Ureter (tissue), 1 donor: ENCODE measurements around the gene B3GAT3. TPM values are rescaled to one million over a fixed set of nuclear protein-coding genes. Genes with fewer than 3 reads are reported as not detected.
"Not testable (repeated sequence)": the region's sequence is repeated elsewhere in the genome, so short reads cannot be mapped to it uniquely, and the experiment has no call there.

Source experiments
- DNase-seq: peaks from one replicate; pipeline ENCODE4 v3.0.0-alpha.2; 2020; ENCODE audit warnings: low spot score
- total RNA-seq: library from RNA; stranded (reverse); gene quantifications from one replicate; pipeline ENCODE4 v1.2.4, GENCODE V29; 2023
- donor health status: DM: yes; HTN: yes; CAD: no.

Gene B3GAT3
- total RNA-seq: 50.7 TPM

GRCh38 chr11:62621567-62622470 is at the start of gene B3GAT3:
B3GAT3 (minus strand) TSS chr11:62621986; CDS start chr11:62621947, 39 bp downstream.
- peak; percentile 99 for DNase-seq

GRCh38 chr11:62671236-62671607 is 49.4 kb upstream of the B3GAT3 start:
- DNase-seq: no peak

GRCh38 chr11:62669420-62670161 is 47.8 kb upstream of the B3GAT3 start:
- DNase-seq: no peak

GRCh38 chr11:62667460-62667859 is 45.7 kb upstream of the B3GAT3 start:
- DNase-seq: no peak

DNA sequence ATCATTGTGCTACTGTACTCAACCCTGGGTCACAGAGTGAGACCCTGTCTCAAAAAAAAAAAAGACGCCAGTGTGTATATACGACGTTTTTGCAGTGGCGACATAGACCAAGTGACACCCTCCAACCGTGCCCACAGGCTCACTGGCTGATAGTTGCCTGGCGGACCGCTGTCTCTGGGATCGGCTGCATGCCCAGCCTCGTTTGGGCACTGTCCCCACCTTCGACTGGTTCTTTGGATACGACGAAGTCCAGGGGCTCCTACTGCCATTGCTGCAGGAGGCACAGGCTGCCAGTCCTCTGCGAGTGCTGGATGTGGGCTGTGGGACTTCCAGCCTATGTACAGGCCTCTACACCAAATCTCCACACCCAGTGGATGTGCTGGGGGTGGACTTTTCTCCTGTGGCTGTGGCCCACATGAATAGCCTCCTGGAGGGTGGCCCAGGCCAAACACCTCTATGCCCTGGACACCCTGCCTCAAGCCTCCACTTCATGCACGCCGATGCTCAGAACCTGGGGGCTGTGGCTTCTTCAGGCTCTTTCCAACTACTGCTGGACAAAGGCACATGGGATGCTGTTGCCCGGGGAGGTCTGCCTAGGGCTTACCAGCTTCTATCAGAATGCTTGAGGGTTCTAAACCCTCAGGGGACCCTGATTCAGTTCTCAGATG is 44.6 kb upstream of the B3GAT3 start:
- DNase-seq: no peak

GRCh38 chr11:62665599-62666258 is 43.9 kb upstream of the B3GAT3 start:
- peak; percentile 67 for DNase-seq

- peak; percentile 98 for DNase-seq
Measured at GRCh38 chr11:62665075-62665598, 43.4 kb upstream of the B3GAT3 start, which contains the start of the genes C11orf98 and CSKMT. C11orf98 (minus strand) TSS chr11:62665210; CDS start chr11:62665169, 41 bp downstream. CSKMT (plus strand) TSS chr11:62665312; CDS start chr11:62665880, 568 bp downstream.

GRCh38 chr11:62664405-62665074 is 42.8 kb upstream of the B3GAT3 start:
- DNase-seq: no peak

DNA sequence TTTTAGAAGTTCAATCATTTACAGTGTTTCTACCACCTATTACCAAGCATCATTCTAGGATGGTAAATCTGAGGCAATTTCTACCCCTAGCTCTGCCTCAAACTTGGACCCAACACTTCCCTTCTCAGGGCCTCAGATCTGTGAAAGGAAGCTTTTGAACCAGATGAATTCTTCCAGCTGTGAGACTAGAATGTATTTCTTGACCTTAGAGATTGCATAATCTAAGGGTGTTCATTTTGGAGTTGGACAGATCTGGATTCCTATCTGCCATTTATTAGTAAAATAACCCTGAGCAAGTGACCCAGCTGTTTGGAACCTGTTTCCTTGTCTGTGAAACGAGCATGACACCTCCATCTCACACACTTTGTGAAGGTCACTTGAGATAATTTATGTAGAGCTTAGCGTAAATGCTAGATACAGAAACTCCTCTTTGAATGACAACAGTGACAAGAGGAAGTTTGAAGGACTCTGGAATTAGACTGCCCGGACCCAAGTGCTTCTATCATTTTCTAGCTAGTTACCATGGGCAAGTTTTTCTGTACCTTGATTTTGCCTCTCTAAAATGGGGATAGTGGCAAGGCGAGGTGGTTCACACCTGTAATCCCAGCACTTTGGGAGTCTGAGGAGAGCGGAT is 35.1 kb upstream of the B3GAT3 start:
- DNase-seq: no peak

GRCh38 chr11:62654297-62654696 is 32.5 kb upstream of the B3GAT3 start:
- DNase-seq: no peak

- DNase-seq: no peak
Measured at GRCh38 chr11:62652161-62653006, 30.6 kb upstream of the B3GAT3 start.

- DNase-seq: not testable (repeated sequence)
Measured at GRCh38 chr11:62650283-62650682, 28.5 kb upstream of the B3GAT3 start.

GRCh38 chr11:62649486-62649885 is 27.7 kb upstream of the B3GAT3 start:
- DNase-seq: no peak

DNA sequence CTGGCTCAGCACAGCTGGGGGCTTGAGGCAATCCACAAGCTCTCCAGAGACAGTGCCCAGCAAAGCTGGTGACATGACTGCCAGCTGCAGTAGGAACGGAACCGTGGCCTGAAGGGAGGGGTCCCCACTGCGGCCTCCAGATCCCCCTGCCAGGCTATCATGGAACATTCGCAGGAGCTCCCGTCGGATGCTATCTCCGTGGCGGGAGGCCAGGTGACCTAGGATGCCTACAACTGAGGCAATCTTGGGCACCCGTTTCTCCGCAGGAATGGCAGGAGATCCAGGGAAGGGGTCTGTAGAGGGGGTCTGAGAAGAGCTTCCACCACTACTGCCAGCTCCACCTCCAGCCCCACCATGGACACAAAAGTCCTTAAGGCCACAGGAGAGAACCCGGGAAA is 27.2 kb upstream of the B3GAT3 start:
- DNase-seq: no peak

DNA sequence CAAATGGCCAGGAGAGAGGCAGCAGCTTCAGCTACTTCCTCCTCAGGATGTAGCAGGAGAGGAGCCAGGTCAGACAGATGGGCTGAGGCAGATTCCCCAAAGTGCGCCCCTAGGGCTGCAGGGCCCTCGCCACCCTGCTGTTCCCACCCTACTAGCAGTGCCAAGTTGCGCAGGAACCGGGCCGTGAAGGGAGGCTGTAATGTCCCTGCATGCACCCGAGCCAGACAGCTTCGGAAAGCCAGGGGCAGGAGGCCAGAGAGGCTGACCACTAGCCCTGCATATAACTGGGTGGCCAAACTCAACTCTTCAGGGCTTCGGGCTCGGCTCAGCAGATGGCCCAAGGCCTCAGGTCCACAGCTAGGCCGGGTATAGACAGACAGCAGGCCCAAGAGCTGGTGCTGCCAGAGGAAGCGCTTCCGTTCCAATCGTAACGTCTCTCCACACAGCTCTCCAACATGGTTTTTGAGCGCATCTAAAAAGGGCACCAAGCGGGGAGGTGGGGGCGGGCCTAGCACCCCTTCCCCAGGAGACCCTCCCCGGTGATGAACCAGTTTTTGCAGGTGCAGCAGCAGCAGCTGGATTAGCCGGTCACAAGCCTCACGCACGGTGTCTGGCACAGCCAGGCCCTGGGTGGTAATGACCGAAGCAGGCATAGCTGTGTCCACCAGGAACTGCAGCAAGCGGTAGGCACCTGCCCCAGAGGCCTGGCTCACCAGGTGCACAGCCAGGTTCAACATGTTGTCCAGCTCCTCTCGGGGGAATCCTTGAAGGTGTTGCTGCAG is 26.6 kb upstream of the B3GAT3 start:
- no peak for DNase-seq

DNA sequence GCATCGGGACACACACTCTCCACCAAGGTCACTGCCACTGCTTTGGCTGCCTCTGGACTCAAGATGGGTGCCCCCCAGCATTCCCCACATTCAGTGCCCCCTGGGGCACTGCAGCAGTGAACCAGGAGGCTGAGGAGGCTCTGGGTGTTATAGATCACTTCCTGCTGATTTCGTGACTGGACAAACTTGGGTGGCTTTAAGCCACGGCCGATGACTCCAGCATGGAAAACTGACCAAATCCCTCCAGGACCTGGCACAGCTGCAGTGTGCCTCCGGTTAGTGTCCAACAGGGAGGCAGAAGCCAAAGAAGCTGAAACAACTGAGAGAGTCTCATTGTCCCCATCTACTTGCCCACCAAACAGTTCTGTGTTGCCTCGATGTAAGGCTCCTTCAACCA is 25.8 kb upstream of the B3GAT3 start:
- no peak for DNase-seq

- DNase-seq: peak; percentile 52
Measured at GRCh38 chr11:62646825-62647608, 25.2 kb upstream of the B3GAT3 start.
